RWPE1 (cell line): Measurements from ENCODE around the gene MDN1.

Experiments
- CTCF ChIA-PET: fragments of 350-600 bp; sonication (Branson Sonifier 250); formaldehyde crosslinking; extraction: SDS; loops from one replicate; lab custom pipeline; 2021; lab: Yijun Ruan, JAX
- POLR2A ChIA-PET: fragments of 400-600 bp; formaldehyde crosslinking; extraction: SDS; loops from one replicate; lab custom pipeline; 2020; ENCODE audit warnings: antibody characterized with exemption; ENCODE audit not compliant: low non-redundant PET; lab: Yijun Ruan, JAX
- DNase-seq: peaks from one replicate; pipeline ENCODE4 v3.0.0; 2012; ENCODE audit warnings: low spot score
- H3K27ac ChIP-seq: fragments of 450-650 bp; 2 replicates; pipeline ENCODE4 v1.5.1; 2017
- TF ChIP-seq, protein P1 (sequence below): fragments of 450-650 bp; conservative IDR thresholded peaks from 2 replicates; pipeline ENCODE4 v1.5.1; 2017; ENCODE audit warnings: low read depth, mild to moderate bottlenecking

Gene MDN1

GRCh38 chr6:89679215-89680120, 140.1 kb downstream of the MDN1 start:
- CTCF ChIA-PET, result no interaction called here
- TF ChIP-seq, protein P1, sequence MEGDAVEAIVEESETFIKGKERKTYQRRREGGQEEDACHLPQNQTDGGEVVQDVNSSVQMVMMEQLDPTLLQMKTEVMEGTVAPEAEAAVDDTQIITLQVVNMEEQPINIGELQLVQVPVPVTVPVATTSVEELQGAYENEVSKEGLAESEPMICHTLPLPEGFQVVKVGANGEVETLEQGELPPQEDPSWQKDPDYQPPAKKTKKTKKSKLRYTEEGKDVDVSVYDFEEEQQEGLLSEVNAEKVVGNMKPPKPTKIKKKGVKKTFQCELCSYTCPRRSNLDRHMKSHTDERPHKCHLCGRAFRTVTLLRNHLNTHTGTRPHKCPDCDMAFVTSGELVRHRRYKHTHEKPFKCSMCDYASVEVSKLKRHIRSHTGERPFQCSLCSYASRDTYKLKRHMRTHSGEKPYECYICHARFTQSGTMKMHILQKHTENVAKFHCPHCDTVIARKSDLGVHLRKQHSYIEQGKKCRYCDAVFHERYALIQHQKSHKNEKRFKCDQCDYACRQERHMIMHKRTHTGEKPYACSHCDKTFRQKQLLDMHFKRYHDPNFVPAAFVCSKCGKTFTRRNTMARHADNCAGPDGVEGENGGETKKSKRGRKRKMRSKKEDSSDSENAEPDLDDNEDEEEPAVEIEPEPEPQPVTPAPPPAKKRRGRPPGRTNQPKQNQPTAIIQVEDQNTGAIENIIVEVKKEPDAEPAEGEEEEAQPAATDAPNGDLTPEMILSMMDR, result no peak
- POLR2A ChIA-PET, result no interaction called here

DNA sequence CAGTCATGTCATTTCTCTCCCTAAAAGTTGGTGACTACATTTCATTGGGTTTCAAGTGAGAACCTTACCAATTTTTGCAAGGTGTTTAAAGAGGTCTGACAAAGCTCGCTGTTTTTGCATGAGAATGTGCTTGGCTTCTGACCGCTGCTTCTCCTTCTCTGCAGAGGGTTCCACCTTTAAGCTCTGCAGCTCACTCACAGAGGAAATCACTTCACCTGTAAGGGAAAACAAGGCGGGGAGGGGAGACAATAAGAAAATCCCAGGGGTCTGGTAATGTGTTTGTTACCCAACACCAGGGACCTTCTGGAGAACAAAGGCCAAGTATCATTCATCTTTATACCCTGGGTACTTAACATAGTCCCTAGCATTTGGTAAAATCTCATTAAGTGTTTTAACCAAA, 141.1 kb downstream of the MDN1 start:
- CTCF ChIA-PET, result no interaction called here
- TF ChIP-seq, protein P1, result no peak
- POLR2A ChIA-PET, result no interaction called here
- no peak for DNase-seq
- no peak overlapping the region for H3K27ac ChIP-seq

More at GRCh38 chr6:89679215-89680120, 140.1 kb downstream of the MDN1 start:
- H3K27ac ChIP-seq, result no peak overlapping the region
- no peak for DNase-seq

GRCh38 chr6:89675949-89676748, 143.4 kb downstream of the MDN1 start:
- ChIA-PET POLR2A (no interaction called here), CTCF (no interaction called here)
- H3K27ac ChIP-seq, result no peak overlapping the region
- TF ChIP-seq, protein P1, result no peak
- DNase-seq, result no peak

DNA sequence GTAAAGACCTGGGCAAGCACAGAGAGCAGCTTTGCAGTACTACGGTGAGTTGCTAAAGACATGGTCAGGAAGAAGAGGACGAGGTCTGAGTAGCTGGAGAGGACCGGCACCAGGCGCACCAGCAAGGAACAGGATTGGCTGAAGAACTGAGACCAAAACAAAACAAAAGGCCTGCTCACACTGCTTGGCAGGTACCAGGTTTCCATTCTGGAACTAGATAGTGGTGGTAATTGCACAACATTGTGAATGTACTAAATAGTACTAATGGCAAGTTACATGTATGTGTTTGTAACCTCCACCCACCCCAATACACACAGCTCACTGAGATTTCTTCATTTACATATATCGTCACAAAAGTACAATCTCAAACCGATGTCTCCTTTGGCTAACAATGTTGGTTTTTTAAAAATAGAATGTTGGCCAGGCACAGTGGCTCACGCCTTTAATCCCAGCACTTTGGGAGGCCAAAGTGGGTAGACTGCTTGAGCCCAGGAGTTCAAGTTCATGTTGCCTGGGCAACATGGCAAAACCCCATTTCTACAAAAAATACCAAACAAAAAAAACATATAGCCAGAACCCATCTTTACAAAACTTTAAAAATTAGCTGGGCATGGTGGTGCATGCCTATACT, 148.5 kb downstream of the MDN1 start:
- no peak overlapping the region for H3K27ac ChIP-seq
- no peak for DNase-seq
- ChIA-PET POLR2A (no interaction called here), CTCF (interaction anchor here (0.6 kb wide), 1 partner anchor 516 kb away, joined by 6 read pairs; no protein-coding TSS in a partner anchor)
- TF ChIP-seq, protein P1, result no peak

- TF ChIP-seq, protein P1, result no peak
- DNase-seq, result no peak
- ChIA-PET CTCF (interaction anchor here (0.9 kb wide), 1 partner anchor 24 kb away, joined by 3 read pairs; no protein-coding TSS in a partner anchor), POLR2A (no interaction called here)
- no peak overlapping the region for H3K27ac ChIP-seq
Measured at GRCh38 chr6:89669002-89669401, 150.6 kb downstream of the MDN1 start.
